ENCODE measurements around the gene ZNF99. TPM values are rescaled to one million over a fixed set of nuclear protein-coding genes. Genes with fewer than 3 reads are reported as not detected.

The ZNF99 gene
- not detected in 2 replicates for total RNA-seq

GRCh38 chr19:22783651-22784410, at the start of gene ZNF99:
Gene ZNF99 (minus strand): TSS chr19:22784151. CDS start chr19:22784016, 135 bp downstream.

GRCh38 chr19:22832031-22832762, 48.2 kb upstream of the ZNF99 start, which contains the start of gene ZNF723:
Gene ZNF723 (plus strand): TSS chr19:22832291. CDS start chr19:22832380, 89 bp downstream.

Other genes starting within 250 kb of the ZNF99 start
- under 0.01 and 0.09 TPM in 2 replicates for gene ZNF492, start 149.8 kb downstream of the ZNF99 start, total RNA-seq
- not detected in 2 replicates for gene ZNF723, start 48.1 kb upstream of the ZNF99 start, total RNA-seq
- under 0.01 and 0.28 TPM in 2 replicates for gene ZNF728, start 219.0 kb upstream of the ZNF99 start, total RNA-seq

Measured in smooth muscle cell of bladder (primary cell).